Lower lobe of right lung (tissue), 2 donors: Measurements from ENCODE around the gene LTB4R2. TPM values are rescaled to one million over a fixed set of nuclear protein-coding genes. Genes with fewer than 3 reads are reported as not detected.

Experiments
- ATAC-seq, 2 donors: fragments of 200-7000 bp; cut with Tn5 transposase; one replicate each; pipeline ENCODE4 v1.9.1; 2020 to 2022; ENCODE audit warnings: mild to moderate bottlenecking in 2 of 2, moderate library complexity in 2 of 2
- DNase-seq: peaks from one replicate; pipeline ENCODE4 v3.0.0-alpha.2; 2020
- H3K27ac ChIP-seq: fragments of 200-600 bp; one replicate; pipeline ENCODE4 v1.8.0; 2022
- H3K27me3 ChIP-seq: fragments of 200-600 bp; one replicate; pipeline ENCODE4 v1.8.0; 2022; ENCODE audit warnings: low read depth
- H3K36me3 ChIP-seq: fragments of 200-600 bp; one replicate; pipeline ENCODE4 v1.8.0; 2022; ENCODE audit warnings: mild to moderate bottlenecking
- H3K4me1 ChIP-seq: fragments of 200-600 bp; one replicate; pipeline ENCODE4 v1.8.0; 2022
- H3K4me3 ChIP-seq: fragments of 200-600 bp; one replicate; pipeline ENCODE4 v1.8.0; 2022; ENCODE audit warnings: mild to moderate bottlenecking
- H3K9me3 ChIP-seq: fragments of 200-600 bp; one replicate; pipeline ENCODE4 v1.8.0; 2022
- CTCF ChIP-seq: fragments of 200-600 bp; IDR thresholded peaks from one replicate; pipeline ENCODE4 v1.8.0; 2022; ENCODE audit warnings: antibody characterized with exemption, mild to moderate bottlenecking
- intact Hi-C: fragments of 100-400 bp; cut with DNase I; formaldehyde crosslinking; loops from one replicate; pipeline ENCODE4 v1.11.0; 2022
- total RNA-seq: library from RNA; stranded (reverse); fragmentation: NEBNext Ultra II Directional; extraction: Animal tissue kit (Norgen Biotek cat#: 25700); gene quantifications from one replicate; pipeline ENCODE4 v1.2.1, GENCODE V29; 2021
- donor health status: DM: no; HTN: yes; CAD: no; lungs with severe emphysema.

LTB4R2 gene
- total RNA-seq, 1 donor from 2014 or later, result 5.9 TPM

DNA sequence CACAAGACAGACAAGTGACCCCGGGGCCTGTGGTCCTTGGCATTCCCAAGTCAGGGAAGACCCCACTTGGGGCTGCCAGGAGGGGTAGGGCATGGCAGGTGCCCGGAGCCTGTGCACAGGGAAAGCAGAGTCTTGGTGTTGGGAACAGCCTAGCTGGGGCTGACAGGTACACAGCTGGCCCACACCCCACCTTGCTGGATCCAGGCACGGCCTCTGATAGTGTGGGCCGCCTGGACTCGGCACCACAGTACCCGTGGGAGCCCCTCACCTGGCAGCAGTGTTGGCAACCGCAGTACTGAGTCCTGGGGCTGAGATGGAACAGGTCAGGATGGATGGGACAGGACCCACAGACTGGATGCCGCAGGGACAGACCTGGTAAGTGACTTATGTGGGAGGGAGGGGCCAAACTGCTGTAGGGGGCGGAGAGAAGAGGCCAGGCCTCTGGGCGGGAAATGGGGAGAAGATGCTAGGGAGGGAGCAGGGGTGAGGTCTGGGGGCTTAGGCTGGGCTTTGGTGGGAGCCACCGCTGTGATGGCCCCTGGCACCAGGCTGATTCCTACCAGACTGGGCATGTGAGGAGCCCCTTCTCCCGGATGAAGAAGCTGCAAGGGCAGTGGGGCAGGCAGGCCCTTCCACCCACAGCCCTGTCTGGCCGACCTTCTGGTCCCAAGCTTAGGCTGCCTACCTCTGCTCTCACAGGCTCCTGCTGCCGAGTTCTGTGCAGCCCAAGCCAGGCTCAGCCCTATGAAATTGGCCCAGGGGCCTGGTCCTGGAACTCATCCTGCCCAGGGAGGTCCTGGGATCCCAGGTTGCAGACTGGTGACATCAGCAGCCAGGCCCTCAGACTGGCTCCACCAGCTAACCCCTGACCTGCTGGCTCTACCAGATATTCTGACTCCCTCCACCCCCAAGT is 46.9 kb upstream of the LTB4R2 start, which contains the start of gene TGM1:
TGM1 (minus strand) TSS at position 357 of the 913 bp plus-strand sequence. CDS start 825 bp downstream, outside the sequence.
- H3K9me3 ChIP-seq, result no peaks in the 10 kb centered on the region
- H3K27me3 ChIP-seq, result no peaks in the 10 kb centered on the region
- no peak within 1 kb of the TSS for H3K27ac ChIP-seq
- peaks cover 12% of the 10 kb centered on the region for H3K4me1 ChIP-seq
- peaks cover 42% of the 10 kb centered on the region for H3K36me3 ChIP-seq
- DNase-seq, result peak; percentile 41
- intact Hi-C loops, result no loop called here
- TF ChIP-seq CTCF, result no peak
- no peak within 1 kb of the TSS for H3K4me3 ChIP-seq
- no peak for ATAC-seq

- DNase-seq, result no peak
- H3K4me3 ChIP-seq, result no peak overlapping the region
- no peak for ATAC-seq
- TF ChIP-seq CTCF, result no peak
- peaks cover 9% of the 10 kb centered on the region for H3K4me1 ChIP-seq
- no peaks in the 10 kb centered on the region for H3K27me3 ChIP-seq
- no peaks in the 10 kb centered on the region for H3K9me3 ChIP-seq
- H3K27ac ChIP-seq, result no peak overlapping the region
- intact Hi-C loops, result no loop called here
- peaks cover 50% of the 10 kb centered on the region for H3K36me3 ChIP-seq
Measured at GRCh38 chr14:24263848-24264247, 46.1 kb upstream of the LTB4R2 start.

- Histone ChIP-seq H3K27ac (no peak overlapping the region), H3K9me3 (no peaks in the 10 kb centered on the region), H3K4me1 (peaks cover 5% of the 10 kb centered on the region), H3K27me3 (no peaks in the 10 kb centered on the region), H3K36me3 (peaks cover 54% of the 10 kb centered on the region), H3K4me3 (no peak overlapping the region)
- DNase-seq (no peak), ATAC-seq (no peak)
- no peak for TF ChIP-seq CTCF
- intact Hi-C loops, result no loop called here
Measured at GRCh38 chr14:24264298-24264697, 45.6 kb upstream of the LTB4R2 start.

GRCh38 chr14:24266344-24267244 is 43.3 kb upstream of the LTB4R2 start:
- DNase-seq (no peak), ATAC-seq (no peak)
- Histone ChIP-seq H3K27me3 (no peaks in the 10 kb centered on the region), H3K27ac (no peak overlapping the region), H3K4me3 (no peak overlapping the region), H3K9me3 (no peaks in the 10 kb centered on the region), H3K36me3 (peaks cover 64% of the 10 kb centered on the region), H3K4me1 (peaks cover 4% of the 10 kb centered on the region)
- intact Hi-C loops, result no loop called here
- no peak for TF ChIP-seq CTCF

DNA sequence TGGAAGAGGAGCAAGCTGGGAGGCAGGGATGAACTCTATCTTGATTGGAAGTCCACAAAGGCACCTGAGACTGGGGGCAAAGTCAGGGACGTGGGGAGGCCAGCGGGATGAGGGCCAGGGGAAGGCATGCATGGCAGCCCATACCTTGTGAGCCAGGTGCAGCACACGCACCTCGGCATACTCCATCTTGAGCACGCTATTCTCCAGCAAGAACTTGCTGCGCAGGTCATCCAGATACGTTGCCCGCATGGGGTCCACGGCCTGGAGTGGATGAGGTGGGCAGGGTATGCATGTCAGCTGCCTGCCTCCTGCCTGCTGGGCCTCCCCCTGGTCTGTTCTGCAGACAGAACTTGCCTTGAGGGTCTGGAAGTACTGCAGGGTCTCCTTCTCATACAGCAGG is 42.4 kb upstream of the LTB4R2 start:
- TF ChIP-seq CTCF, result no peak
- Histone ChIP-seq H3K36me3 (peaks cover 64% of the 10 kb centered on the region), H3K4me3 (no peak overlapping the region), H3K4me1 (peaks cover 13% of the 10 kb centered on the region), H3K9me3 (no peaks in the 10 kb centered on the region), H3K27ac (no peak overlapping the region), H3K27me3 (no peaks in the 10 kb centered on the region)
- ATAC-seq, result no peak
- intact Hi-C loops, result no loop called here
- DNase-seq, result no peak
